ENCODE results near the gene ZNF276. TPM values are rescaled to one million over a fixed set of nuclear protein-coding genes. Genes with fewer than 3 reads are reported as not detected.
"Not testable (repeated sequence)": the region's sequence is repeated elsewhere in the genome, so short reads cannot be mapped to it uniquely, and the experiment has no call there.

The ZNF276 gene
- total RNA-seq, 1 donor from 2014 or later, result 9.0 TPM

DNA sequence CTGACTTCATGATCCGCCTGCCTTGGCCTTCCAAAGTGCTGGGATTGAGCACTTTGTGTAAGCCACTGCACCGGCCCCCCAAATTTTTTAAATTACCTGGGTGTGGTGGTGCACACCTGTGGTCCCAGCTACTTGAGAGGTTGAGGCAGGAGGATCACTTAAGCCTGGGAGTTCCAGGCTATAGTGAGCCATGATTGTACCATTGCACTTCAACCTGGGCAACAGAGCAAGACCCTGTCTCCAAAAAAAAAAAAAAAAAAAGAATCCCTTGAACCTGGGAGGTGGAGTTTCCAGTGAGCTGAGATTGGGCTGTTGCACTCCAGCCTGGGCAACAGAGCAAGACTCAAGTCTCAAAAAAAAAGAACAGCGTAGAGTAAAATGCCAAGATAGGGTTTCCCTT lies 15.2 kb downstream of the ZNF276 start:
- DNase-seq (ENCODE audit: low read depth in 2 of 2), result no peak

DNA sequence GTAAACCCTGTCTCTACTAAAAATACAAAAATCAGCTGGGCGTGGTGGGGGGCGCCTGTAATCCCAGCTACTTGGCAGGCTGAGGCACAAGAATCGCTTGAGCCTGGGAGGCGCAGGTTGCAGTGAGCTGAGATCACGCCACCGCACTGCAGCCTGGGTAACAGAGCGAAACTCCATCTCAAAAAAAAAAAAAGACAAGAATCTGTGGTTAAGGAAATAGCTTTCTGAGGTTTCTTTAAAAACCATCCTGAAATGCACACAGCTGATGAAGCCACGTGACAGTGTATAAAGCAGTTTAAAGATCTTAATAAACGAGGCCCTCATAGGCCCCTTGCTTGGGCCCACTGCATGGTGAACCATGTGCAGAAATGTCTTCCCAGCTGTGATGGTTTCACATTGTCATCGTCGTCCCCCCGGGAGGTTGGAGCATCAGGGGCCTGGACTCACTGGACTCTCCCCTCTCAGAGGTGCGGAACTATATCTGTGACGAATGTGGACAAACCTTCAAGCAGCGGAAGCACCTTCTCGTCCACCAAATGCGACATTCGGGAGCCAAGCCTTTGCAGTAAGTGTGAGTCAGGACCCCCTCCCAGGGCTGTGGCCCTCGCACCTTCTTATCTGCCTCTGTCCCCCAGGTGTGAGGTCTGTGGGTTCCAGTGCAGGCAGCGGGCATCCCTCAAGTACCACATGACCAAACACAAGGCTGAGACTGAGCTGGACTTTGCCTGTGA lies 16.2 kb downstream of the ZNF276 start:
- DNase-seq (ENCODE audit: low read depth in 2 of 2), result no peak

DNA sequence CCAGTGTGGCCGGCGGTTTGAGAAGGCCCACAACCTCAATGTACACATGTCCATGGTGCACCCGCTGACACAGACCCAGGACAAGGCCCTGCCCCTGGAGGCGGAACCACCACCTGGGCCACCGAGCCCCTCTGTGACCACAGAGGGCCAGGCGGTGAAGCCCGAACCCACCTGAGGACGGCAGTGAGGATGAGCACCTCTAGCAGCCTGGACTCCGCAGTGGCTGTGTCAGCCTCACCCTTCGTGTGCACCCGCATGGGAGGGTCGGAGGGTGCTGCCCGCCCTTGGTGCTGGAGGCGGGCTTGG lies 16.7 kb downstream of the ZNF276 start:
- DNase-seq (ENCODE audit: low read depth in 2 of 2), result no peak

DNA sequence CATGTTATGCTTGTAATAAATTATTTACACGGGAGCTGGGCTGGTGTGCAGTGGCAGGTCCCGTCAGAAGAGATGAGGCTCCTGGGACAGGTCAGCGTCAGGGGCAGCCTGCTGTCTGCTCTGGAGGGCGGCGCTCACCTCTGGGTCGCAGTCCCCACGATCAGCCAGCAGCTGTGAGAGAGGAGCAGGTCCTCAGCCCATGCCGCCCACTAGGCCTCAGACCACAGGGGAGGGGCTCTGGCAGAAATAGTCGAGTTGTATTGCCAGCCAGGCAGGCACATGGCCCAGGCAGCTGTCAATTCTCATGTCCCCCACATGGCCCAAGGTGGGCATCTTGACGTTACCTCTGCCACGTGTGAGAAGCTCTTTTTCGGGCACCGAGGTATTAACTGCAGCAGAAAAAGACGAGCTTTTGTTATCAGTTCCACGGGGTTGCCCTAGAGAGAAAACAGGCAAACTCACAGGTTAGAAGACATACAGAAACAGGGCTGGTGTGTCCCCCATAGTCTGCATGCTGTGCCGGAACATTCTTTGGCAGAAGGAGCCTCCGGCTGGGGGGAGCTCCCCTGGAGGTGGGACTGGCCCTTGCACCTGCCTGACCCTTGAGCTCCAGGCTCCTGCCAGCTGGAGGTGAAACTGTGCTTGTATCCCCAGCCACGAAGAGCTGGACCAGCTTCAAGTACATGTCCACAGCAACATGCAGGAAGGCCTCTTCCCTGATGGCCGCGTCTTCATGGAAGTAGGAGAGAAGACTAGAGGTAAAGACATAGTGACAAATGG lies 17.4 kb downstream of the ZNF276 start:
- no peak for DNase-seq (ENCODE audit: low read depth in 2 of 2)

DNA sequence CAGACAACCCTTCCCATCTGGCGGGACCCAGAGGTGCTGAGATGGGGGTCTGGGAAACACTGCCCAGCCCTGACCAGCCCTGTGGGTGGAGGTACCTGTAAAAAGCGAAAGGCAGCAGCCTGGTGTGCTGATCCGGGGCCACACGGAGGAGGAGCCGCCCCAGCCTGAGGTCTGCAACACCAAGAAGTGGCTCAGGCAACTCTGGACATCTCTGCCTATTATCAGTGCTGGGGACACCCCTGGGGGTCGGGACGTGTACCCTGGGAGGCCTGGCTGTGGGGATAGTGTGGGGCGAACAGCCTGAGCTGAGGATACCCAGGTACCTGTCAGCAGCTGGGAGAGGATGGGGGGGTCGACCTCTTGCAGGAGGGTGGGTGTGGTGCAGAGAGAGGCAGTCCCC lies 18.0 kb downstream of the ZNF276 start:
- DNase-seq (ENCODE audit: low read depth in 2 of 2), result no peak

DNA sequence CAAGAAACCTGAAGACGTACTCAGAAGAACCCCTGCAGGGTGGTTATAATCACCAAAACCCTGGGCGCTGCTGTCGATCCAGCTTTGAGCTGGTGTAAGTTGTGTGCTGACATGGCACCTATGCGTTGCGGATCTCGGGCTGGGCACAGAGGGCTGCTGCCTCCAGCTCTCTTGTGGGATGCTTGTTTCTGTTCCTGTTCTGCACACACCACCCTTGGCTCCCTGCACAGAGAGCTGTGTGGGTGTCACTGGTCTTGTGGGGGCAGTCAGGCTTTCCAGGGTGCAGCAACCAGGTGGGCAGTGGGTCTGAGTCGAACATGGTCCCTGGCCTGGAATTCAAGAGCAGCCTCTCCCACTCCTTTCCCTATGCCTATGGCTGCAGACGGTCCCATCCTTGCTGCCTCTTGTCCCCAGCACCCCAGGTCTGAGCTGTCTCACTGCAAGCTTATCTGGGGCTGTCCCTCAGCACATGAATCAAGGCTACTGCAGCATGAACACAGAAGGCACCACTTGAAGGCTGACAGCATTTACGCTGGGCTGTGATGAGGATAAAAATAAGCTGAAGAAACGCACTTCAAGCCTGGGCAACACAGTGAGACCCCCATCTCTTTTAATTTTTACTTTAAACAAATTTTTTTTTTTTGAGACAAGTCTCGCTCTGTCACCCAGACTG lies 20.1 kb downstream of the ZNF276 start:
- no peak for DNase-seq (ENCODE audit: low read depth in 2 of 2)

DNA sequence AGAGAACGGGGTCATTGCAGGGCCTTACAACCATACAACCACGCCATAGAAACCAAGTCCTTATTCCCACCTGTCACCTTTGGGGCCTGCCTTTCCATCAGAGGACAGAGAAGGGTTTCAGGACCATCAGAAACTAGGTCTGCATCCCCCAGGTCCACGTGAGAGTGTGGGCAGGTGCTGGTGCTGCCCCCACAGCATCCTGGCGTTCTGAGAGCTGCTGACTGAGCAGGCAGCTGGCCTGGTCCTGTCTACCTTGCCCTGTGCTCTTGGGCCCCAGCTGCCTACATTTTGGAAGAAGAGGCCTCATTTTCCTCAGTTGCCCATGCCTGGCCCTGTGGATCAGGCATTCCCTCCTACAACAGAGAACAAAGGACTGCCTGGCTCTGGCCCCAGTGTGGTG lies 21.6 kb downstream of the ZNF276 start:
- no peak for DNase-seq (ENCODE audit: low read depth in 2 of 2)

DNA sequence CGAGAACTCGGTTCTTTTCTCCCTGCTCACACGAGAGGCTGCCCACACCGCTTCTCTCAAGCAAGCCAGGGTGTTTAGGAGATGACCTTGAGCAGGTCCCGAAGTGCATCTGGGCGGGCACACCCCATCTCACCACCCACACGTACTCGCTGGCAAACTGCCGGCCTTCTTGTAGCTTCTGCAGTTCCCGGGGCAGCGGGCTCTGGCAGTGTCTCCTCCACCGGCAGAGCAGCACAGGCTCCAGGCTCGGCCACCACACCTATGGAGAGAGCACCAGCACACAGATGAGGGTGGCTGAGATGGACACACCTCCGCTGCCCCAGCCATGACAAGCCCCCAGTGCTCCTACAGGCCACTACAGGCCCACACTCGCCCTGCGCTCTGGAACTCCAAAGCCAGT lies 23.5 kb downstream of the ZNF276 start:
- DNase-seq (ENCODE audit: low read depth in 2 of 2), result no peak

DNA sequence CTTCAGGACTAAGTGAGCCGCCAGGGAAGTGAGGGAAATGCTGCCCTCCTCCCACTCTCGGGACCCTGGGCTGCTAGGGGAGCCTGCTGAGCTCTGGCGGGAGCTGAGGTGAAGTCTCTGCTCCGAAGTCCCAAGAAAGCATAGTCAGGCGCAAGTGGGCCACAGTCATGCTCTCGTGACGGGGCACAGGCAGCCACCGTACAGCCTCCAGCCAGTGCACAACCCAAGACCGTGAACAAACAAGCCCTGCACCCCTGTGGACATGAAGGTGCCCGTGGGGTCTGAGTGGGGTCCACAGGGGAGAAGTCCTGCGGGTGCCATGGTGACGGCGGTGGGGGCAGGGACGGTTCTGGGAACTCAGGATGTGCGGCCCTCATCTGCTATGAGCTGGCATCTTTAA lies 24.7 kb downstream of the ZNF276 start:
- no peak for DNase-seq (ENCODE audit: low read depth in 2 of 2)

DNA sequence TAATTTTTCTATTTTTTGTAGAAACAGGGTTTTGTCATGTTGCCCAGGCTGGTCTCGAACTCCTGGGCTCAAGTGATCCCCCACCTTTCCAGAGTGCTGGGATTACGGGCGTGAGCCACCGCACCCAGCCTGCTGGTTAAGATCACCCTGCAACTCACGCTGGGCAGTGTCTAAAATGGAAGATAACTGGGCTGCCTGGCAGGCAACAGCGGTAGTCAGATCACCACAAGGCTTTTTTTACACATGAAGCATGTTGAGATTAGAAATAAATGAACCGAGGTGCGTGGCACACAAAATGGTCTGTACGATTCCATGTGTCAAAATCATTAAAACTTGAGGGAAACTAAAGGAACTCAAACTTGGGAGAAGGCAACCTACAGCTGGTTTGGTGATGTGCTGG lies 26.7 kb downstream of the ZNF276 start:
- no peak for DNase-seq (ENCODE audit: low read depth in 2 of 2)

DNA sequence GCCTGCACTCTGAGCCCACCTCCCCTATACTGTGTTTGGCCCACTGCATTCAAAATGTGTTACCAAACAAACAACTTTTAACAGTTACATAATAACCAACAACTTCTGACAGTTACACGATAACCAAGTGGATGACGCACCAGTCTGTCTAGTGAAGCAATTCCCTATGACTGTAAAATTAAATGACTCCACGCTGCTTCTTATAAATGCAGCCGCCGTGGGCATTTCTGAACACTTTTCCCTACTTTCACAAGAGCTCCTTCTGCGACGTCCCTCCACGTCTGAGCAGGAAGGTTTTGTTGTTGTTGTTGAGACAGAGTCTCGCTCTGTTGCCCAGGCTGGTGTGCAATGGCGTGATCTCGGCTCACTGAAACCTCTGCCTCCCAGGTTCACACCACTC lies 27.6 kb downstream of the ZNF276 start:
- no peak for DNase-seq (ENCODE audit: low read depth in 2 of 2)

DNA sequence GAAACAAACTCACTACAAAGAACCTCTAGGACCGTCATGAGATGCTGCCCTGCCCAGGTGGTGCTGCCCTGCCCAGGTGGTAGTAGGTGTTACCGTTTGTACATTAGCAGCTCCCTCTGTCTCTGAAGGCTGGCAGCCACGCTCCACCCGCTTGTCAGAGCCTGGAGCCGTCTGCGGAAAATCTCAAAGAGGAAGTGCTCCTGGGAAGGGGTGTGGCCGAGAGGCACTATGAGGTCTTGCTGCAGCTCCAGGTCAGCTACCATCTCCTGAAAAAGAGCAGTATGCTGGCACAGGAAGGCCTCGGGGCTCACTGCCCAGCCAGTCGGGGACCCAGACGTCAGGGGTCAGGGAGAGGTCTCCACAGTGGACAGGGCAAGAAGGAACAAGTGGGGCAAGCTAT lies 28.3 kb downstream of the ZNF276 start:
- DNase-seq (ENCODE audit: low read depth in 2 of 2), result no peak

DNA sequence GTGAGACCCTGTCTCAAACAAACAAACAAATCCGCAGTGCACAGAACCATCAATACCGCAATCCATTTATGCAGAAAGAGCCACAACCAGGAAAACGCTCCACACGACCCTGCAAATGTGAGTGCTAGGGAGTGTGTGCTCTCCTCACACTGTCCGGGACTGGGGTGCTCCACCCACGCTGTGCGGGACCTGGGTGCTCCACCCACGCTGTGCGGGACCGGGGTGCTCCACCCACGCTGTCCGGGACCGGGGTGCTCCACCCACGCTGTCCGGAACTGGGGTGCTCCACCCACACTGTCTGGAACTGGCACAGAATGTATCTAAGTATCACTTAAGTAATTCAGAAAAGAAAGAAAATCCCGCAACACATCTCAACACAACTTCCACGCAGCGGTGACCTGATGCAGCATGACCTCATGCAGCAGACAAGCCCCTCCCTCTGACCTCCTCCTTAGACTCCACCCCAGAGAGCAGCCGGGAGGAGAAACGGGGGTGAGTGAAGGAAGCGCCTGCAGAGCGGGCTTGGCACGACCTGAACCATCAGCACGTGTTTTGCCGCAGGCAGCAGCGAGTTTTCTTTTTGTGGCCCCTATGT lies 38.5 kb downstream of the ZNF276 start:
- DNase-seq (ENCODE audit: low read depth in 2 of 2), result no peak

DNA sequence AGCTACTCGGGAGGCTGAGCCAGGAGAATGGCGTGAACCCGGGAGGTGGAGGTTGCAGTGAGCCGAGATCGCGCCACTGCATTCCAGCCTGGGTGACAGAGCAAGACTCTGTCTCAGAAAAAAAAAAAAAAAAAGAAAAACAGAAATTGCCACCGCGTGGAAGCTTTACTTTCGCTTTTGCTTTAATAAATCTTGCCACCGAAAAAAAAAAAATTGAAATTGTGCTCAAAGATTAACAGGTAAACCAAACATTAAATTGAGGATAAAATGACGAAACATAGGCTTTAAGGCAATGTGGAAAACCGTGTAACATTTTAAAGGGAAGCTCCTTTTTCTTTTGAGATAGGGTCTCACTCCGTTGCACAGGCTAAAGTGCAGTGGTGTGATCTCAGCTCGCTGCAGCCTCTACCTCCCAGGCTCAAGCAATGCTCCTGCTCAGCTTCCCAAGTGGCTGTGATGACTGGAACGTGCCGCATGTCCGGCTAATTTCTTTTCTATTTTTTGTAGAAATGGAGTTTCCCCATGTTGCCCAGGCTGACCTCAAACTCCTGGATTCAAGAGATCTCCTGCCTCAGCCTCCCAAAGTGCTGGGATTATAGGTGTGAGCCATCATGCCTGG lies 40.1 kb downstream of the ZNF276 start:
- no peak for DNase-seq (ENCODE audit: low read depth in 2 of 2)

DNA sequence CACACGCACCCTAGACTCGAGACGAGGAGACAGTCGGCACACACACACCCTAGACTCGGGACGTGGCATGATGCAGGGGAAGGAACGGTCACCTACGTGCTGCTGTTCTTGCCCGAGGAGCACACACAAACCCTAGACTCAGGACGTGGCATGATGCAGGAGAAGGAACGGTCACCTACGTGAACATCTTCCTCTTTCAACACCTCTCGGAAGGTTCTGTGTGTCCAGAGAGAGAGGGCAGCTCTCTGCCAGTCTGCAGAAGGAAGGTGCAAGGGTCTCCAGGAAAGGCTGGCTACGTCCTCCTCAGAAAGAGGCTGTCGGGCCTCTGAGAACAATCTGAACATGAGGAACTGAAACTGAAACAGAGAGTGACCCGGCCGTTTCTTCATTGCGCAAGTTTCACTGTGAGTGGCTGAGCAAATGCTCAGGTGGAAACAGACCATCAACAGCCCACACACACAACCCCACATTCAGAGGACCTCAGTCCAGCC lies 43.4 kb downstream of the ZNF276 start:
- DNase-seq (ENCODE audit: low read depth in 2 of 2), result no peak

DNA sequence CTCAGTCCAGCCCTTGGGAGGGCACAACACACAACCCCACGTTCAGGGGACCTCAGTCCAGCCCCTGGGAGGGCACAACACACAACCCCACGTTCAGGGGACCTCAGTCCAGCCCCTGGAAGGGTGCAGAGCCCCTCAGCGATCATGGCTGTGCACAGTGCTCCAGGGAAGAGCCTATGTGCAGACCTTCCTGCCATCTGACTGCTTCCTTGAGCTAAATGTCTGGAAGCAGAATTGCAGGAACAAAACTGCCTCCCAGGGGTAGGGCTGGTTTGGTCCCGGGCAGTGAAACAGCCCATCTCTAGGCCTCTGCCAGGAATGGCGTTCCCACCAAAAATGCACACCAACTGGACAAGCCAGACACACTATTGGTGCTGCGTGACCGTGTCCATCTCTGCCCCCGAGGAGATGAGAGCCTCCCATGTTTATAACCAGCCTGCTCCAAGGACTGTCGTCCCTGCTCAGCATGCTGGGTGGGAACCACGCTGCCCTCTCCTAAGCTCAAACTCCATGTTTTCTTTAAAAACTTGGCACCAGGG lies 44.0 kb downstream of the ZNF276 start:
- no peak for DNase-seq (ENCODE audit: low read depth in 2 of 2)

DNA sequence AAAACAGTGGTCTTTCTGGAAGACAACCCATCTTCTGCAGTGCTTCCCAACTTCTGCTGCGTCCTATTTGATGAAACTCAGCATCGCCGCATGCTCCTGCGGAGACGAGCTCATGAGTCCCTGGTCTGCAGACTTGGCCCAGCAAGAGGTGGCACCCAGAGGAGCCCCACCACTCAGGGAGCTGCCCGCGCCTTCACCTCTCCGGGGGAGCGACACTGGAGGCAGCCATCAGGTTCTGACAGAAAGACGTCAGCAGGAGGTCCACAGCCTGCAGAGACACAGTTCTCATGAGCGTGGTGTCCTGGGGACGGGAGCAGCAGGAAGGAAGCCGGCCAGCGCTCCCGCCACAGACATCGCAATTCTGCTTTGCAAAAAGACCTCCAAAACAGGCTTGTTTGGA lies 49.0 kb downstream of the ZNF276 start:
- DNase-seq (ENCODE audit: low read depth in 2 of 2), result no peak

DNA sequence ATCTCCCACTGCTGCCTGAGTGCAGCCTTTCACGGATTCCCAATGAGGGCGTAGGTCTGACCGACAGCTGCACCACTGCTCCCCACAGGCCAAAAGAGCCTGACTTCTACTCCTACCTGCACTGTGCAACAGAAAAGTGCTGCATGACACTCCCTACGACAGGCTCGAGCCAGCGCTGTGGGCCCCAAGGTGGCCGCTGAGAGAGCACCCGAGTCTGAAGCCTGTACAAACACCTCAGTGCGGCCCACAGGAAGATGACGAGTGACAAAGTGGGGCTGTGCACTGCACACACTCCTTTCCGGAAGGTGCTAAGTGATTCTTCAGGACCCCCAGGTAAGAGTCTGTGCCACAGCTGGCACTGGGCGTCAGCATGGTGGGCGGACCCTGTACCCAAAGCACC lies 53.9 kb downstream of the ZNF276 start:
- no peak for DNase-seq (ENCODE audit: low read depth in 2 of 2)

DNA sequence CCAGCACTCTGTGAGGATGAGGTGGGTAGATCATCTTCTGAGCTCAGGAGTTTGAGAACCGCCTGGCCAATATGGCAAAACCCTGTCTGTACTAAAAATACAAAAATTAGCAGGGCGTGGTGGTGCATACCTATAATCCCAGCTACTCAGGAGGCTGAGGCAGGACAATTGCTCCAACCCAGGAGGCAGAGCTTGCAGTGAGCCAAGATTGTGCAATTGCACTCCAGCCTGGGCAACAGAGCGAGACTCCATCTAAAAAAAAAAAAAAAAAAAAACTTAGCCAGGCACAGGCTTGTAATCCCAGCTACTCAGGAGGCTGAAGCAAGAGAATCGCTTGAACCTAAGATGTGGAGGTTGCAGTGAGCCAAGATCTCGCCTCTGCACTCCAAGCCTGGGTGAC lies 56.9 kb downstream of the ZNF276 start:
- DNase-seq (ENCODE audit: low read depth in 2 of 2), result not testable (repeated sequence)

DNA sequence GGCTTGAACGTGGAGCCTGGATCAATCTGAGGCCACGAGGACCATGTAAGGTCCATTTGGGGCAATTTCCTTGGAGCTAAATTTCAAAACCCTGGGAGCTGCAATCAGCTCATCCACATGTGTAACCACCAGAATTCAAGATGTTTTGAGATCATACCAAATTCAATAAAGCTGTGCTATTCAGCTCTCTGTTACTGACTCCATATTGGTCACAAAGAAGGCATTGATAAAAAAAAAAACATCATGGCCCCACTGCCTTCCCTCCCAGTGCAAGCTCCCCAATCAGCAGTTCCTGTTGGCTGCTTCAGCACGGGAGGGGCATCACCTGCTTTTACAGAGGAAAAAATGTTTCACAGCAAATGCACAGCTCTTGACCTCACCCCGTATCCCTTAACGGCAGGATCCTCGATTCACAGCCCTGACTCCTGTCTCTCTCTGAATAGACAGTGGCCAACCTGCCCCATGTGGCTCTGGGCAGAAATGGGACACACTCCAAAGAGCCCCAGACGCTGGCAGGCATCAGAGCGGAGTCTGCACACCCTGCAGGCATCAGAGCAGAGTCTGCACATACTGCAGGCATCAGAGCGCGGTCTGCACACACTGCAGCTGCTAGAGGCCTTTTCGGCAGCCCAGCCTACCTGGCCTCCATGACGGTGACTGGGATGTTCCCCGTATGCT lies 58.0 kb downstream of the ZNF276 start:
- no peak for DNase-seq (ENCODE audit: low read depth in 2 of 2)

DNA sequence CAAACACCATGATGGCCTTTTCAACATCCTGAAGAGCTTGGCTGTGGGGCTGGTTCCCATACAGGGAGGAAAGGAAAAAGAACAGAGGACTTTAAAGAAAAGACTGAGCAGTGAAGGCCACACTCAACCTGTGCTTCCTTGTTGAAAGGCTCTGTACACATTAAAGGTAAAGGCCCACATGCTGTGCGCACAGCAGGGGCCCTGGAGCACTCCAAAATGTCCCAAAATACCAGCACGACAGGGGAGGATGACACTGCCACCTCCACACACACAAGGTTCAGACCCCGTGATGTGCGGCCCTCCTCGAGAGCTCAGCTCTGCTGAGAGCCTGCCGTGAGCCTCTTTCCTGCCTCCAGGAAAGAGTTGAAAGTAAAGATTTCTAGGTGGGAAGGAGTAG lies 58.6 kb downstream of the ZNF276 start:
- DNase-seq (ENCODE audit: low read depth in 2 of 2), result no peak
